ENCODE results near the gene ITGA2B.
"Not testable (repeated sequence)": the region's sequence is repeated elsewhere in the genome, so short reads cannot be mapped to it uniquely, and the experiment has no call there.

The ITGA2B gene

DNA sequence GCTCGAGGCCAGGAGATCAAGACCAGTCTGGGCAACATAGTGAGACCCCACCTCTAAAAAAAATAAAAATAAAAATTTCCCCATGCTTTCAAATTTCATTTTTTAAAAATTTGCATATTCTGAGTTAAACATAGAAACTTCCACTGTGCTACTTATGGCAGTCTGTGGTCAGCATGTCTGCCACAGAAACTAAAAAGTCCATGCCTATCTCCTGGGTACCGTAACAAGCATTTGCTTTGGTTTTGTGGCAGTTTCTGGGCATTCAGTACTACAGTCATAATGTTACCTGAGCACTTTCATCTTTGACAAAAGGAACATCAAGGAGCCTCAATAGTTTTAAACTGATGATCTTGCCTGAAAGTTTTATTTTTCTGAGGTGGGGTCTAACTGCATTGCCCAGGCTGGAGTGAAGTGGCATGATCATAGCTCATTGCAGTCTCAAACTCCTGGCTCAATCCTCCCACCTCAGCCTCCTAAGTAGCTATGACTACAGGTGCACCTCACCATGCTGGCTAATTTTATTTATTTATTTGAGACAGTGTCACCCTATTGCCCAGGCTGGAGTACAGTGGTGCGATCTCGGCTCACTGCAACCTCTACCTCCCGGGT lies 13.2 kb upstream of the ITGA2B start:
- TF ChIP-seq JUND (IDR thresholded peaks at IDR 0.05; ENCODE audit: low read depth) = no peak
- in situ Hi-C loops (cut with HindIII; ENCODE audit: low pct_unique_long_range_greater_than_20kb, low sequenced_read_pairs) = no loop called here
- no peak for DNase-seq (ENCODE audit: low read depth in 1 of 2, low spot score in 1 of 2)

DNA sequence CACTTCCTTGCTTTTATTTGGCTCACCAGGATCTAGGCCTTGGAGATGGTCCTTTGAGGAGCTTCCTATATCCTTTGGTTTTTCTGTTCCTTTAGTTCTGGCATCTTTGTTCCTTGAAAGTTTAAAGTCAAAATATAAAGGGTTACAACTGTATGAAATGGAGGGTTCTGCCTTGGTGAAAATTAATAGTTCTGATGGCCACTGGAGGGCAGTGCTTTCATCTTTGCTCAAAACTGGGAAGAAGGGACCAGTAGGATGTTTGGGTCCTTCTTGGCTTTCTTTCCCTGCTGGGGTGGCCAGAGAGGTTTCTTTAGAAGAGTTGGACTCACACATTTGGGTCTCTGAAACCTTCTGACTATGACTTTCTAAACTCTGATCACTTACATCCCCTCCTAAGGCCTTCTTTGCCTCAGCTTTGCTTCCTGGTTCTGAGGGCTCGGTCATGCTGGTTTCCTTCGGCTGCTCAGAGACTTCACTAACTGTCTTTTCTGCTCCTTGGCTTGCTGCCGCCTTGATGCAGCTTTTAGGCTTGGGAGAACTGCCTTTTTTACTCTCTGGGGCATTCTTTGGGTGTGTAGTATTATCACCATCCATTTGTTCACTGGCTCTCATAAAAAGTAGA lies 10.9 kb upstream of the ITGA2B start:
- in situ Hi-C loops (cut with HindIII; ENCODE audit: low pct_unique_long_range_greater_than_20kb, low sequenced_read_pairs) = no loop called here
- TF ChIP-seq JUND (IDR thresholded peaks at IDR 0.05; ENCODE audit: low read depth) = no peak
- peak in 1 of 2 experiments; percentile 56 for DNase-seq (ENCODE audit: low read depth in 1 of 2, low spot score in 1 of 2)

GRCh38 chr17:44398692-44399691 lies 9.5 kb upstream of the ITGA2B start:
- TF ChIP-seq JUND (IDR thresholded peaks at IDR 0.05; ENCODE audit: low read depth) = no peak
- no peak for DNase-seq (ENCODE audit: low read depth in 1 of 2, low spot score in 1 of 2)
- in situ Hi-C loops (cut with HindIII; ENCODE audit: low pct_unique_long_range_greater_than_20kb, low sequenced_read_pairs) = no loop called here

- TF ChIP-seq JUND (IDR thresholded peaks at IDR 0.05; ENCODE audit: low read depth) = no peak
Observed at GRCh38 chr17:44397479-44398440, 8.3 kb upstream of the ITGA2B start.

DNA sequence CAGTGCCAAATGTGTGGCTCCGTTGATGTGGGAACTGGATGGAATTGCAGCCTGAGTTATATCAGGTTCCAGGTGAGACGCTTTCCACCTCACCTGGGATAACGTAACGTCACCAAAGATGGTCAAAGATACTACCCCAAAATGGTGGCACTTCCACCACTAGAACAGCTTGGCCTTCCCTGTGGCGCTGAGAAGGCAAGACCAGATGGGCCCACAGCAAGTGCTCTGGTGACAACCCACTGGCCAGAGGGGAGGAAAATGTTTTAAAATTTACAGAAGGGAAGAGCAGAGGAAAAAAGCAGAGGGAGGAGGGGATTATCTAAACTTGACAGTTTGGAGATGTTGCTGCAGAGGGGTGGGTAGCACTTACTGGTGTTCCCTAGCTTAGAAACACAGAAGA lies 7.5 kb upstream of the ITGA2B start:
- no peak for TF ChIP-seq JUND (IDR thresholded peaks at IDR 0.05; ENCODE audit: low read depth)
- in situ Hi-C loops (cut with HindIII; ENCODE audit: low pct_unique_long_range_greater_than_20kb, low sequenced_read_pairs) = no loop called here
- DNase-seq (ENCODE audit: low read depth in 1 of 2, low spot score in 1 of 2) = no peak

More at GRCh38 chr17:44397479-44398440, 8.3 kb upstream of the ITGA2B start:
- in situ Hi-C loops (cut with HindIII; ENCODE audit: low pct_unique_long_range_greater_than_20kb, low sequenced_read_pairs) = no loop called here
- no peak for DNase-seq (ENCODE audit: low read depth in 1 of 2, low spot score in 1 of 2)

GRCh38 chr17:44394833-44395232 lies 5.4 kb upstream of the ITGA2B start:
- in situ Hi-C loops (cut with HindIII; ENCODE audit: low pct_unique_long_range_greater_than_20kb, low sequenced_read_pairs) = no loop called here
- DNase-seq (ENCODE audit: low read depth in 1 of 2, low spot score in 1 of 2) = no peak
- no peak for TF ChIP-seq JUND (IDR thresholded peaks at IDR 0.05; ENCODE audit: low read depth)

DNA sequence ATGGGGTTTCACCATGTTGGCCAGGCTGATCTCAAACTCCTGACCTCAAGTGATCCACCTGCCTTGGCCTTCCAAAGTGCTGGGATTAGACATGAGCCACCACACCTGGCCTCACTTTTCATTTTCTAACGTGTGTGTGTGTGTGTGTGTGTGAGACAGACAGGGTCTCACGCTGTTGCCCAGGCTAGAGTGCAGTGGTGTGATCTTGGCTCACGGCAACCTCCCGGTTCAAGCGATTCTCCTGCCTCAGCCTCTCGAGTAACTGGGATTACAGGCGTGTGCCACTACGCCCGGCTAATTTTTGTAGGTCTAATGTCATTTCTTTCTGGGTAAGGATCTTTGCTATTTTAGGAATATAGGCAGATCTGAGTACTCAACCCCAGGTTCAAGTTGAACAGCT lies 4.7 kb upstream of the ITGA2B start:
- in situ Hi-C loops (cut with HindIII; ENCODE audit: low pct_unique_long_range_greater_than_20kb, low sequenced_read_pairs); DNase-seq (ENCODE audit: low read depth in 1 of 2, low spot score in 1 of 2): not testable (repeated sequence)

GRCh38 chr17:44390250-44390870 lies 911 bp upstream of the ITGA2B start:
- no peak for DNase-seq (ENCODE audit: low read depth in 1 of 2, low spot score in 1 of 2)
- in situ Hi-C loops (cut with HindIII; ENCODE audit: low pct_unique_long_range_greater_than_20kb, low sequenced_read_pairs) = no loop called here
- no peak for TF ChIP-seq JUND (IDR thresholded peaks at IDR 0.05; ENCODE audit: low read depth)

DNA sequence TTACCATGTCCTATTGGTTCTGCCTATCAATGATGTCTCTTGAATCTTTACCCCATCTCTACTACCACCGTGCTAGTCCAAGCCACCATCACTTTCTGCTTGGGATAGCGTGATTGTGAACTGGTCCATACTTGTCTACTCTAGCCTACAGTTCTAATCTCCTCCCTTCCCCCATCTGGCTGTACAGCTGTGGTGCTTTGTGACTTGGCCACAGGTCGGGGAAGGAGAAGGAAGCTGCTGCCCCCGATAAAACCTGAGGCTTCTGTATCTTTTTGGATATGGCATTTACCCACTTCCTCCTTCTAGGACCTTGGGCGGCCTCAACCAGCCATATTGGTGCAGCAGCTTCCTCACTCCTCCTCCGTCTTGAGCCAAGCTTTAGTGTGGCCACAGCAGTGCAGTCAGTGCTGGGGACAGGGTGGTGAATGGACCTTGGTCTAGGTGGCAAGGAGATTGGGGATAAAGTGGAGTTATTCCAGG lies 314 bp upstream of the ITGA2B start:
- in situ Hi-C loops (cut with HindIII; ENCODE audit: low pct_unique_long_range_greater_than_20kb, low sequenced_read_pairs) = no loop called here
- DNase-seq (ENCODE audit: low read depth in 1 of 2, low spot score in 1 of 2) = no peak

DNA sequence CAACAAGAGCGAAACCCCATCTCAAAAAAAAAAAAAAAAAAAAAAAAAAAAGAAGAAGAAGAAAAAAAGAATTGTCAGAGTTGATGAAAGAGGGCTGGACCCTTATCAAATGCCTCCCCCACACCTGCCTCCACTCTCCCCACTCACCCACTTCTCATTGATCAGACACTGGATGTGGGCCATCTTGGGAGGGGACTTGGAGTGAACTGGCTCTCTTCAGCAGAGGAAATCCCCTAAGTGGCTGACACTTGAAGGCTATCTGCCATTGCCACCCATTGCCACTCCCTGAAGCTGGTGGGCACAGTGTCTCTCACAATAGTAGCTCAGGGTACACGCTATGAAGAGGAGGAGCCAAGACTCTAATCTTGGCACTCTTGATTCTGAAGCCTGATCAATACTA lies 1.6 kb downstream of the ITGA2B start:
- no peak for TF ChIP-seq JUND (IDR thresholded peaks at IDR 0.05; ENCODE audit: low read depth)
- in situ Hi-C loops (cut with HindIII; ENCODE audit: low pct_unique_long_range_greater_than_20kb, low sequenced_read_pairs) = no loop called here

More for the DNA sequence above, 314 bp upstream of the ITGA2B start:
- TF ChIP-seq JUND (IDR thresholded peaks at IDR 0.05; ENCODE audit: low read depth) = no peak

DNA sequence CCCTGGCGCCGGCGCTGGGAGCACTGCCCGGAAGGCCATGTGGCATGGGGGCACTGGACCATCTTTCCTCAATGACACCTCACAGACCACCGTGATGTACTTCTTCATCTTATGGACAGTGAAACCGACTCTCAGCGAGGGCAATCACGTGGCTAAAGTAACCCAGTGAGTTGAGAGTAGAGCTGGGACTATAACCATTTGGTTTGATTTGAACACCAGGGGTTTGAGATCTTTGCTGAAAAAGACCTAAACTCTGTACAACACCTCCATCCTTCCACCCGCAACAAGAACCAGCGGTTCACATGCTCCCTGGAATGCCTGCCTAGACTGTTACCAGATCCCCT lies 3.3 kb downstream of the ITGA2B start:
- TF ChIP-seq JUND (IDR thresholded peaks at IDR 0.05; ENCODE audit: low read depth) = no peak
- in situ Hi-C loops (cut with HindIII; ENCODE audit: low pct_unique_long_range_greater_than_20kb, low sequenced_read_pairs) = no loop called here
- DNase-seq (ENCODE audit: low read depth in 1 of 2, low spot score in 1 of 2) = no peak

More for the DNA sequence above, 1.6 kb downstream of the ITGA2B start:
- DNase-seq (ENCODE audit: low read depth in 1 of 2, low spot score in 1 of 2) = no peak
